ENCODE data around the gene CD200R1L.

- TF ChIP-seq POLR2A (IDR thresholded peaks at IDR 0.05) (no peak), POLR2AphosphoS5 (IDR thresholded peaks at IDR 0.05) (no peak), EP300 (IDR thresholded peaks at IDR 0.05; ENCODE audit: low read depth) (no peak)
Observed at GRCh38 chr3:112769286-112769978, 77.2 kb downstream of the CD200R1L start.

Measured in transverse colon (tissue), 3 donors.